Suppressor macrophage treated with lipopolysaccharide for 4 hours (primary cell): Measurements from ENCODE around the gene PCAT6.
A peak's percentile ranks its signal among the peaks of the same experiment; 100 is the strongest.

Experiments used
- DNase-seq: peaks from one replicate; pipeline ENCODE4 v3.0.0-alpha.2; 2020

Gene PCAT6

GRCh38 chr1:202852163-202852904, 41.6 kb downstream of the PCAT6 start:
- DNase-seq = peak; percentile 73

- DNase-seq = no peak
Observed at GRCh38 chr1:202854787-202855186, 44.0 kb downstream of the PCAT6 start.

GRCh38 chr1:202856014-202856413, 45.3 kb downstream of the PCAT6 start:
- no peak for DNase-seq

GRCh38 chr1:202857136-202857610, 46.4 kb downstream of the PCAT6 start:
- no peak for DNase-seq

- peak; percentile 51 for DNase-seq
Observed at GRCh38 chr1:202858331-202858730, 47.6 kb downstream of the PCAT6 start.

GRCh38 chr1:202858789-202859414, 48.1 kb downstream of the PCAT6 start:
- DNase-seq = no peak

- DNase-seq = no peak
Observed at GRCh38 chr1:202860744-202861419, 50.1 kb downstream of the PCAT6 start.
